Ramos (cell line): Measurements from ENCODE around the gene ANKRD6.

ENCODE experiments used
- in situ Hi-C: fragments of 300-500 bp; cut with MboI; formaldehyde crosslinking; loops from one replicate; pipeline ENCODE4 v1.14.3; 2022; ENCODE audit warnings: low sequenced_read_pairs; ENCODE audit not compliant: unreplicated experiment

The ANKRD6 gene

GRCh38 chr6:89412071-89413005, 20.6 kb upstream of the ANKRD6 start, which contains the start of gene RRAGD:
RRAGD (minus strand) TSS chr6:89412273; CDS start chr6:89411993, 280 bp downstream.
- in situ Hi-C loops, result no loop called here

DNA sequence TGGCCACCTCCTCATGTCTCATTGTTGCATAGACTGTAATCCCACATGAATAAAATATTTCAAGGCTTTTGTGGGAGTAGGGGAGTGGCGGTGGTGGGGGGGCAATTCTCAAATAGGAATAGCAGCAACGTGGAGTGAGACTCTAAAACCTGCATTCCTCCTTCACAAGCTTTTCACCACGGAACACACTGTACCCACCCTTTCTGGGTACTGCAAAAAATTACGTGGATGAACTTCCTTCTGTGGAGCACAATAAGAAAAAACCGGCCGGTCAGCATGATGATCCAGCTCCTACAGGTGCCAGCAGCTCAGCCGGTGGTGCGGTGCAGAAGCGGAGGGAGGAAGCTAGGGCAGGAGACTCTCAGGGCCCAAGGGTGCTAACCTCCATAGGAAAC, 19.9 kb upstream of the ANKRD6 start:
- in situ Hi-C loops, result no loop called here

DNA sequence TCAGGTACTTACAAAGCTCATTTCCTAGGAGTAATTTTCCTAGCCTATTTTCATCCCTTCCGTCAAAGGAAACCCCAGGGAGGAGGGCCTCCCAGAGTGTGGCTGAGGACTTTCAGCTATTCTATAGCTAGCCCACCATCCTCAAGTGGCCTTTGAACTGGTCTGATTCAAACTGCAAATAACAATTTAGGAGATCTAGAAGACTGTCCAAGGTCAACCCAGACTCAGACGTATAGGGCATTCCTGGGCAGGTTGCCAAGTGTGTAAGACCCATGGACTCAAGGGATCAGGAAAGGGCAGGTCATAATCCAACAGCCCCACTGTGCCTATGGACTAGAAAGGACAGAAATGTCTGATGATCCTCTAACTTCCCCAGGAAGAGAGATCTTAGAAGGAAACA, 18.7 kb upstream of the ANKRD6 start:
- in situ Hi-C loops, result no loop called here

DNA sequence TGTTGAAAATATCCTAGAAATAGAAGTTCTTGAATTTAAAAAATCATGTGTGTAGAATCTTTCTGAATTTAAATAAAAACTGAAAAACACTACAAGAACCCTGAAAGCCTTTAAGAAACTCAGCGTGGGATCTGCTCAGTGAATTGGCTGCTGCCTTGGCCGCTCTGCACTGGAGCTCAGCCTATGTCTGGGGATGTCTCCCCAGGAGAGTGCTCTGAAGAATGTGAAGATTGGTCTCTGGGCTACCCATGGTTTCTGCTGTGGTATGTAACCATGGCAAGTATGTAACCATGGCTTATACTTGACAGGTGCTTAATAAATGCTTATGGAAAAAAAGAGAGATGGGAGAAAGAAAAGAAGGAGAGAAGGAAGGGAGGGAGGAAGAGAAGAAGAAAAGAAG, 17.8 kb upstream of the ANKRD6 start:
- in situ Hi-C loops, result no loop called here

DNA sequence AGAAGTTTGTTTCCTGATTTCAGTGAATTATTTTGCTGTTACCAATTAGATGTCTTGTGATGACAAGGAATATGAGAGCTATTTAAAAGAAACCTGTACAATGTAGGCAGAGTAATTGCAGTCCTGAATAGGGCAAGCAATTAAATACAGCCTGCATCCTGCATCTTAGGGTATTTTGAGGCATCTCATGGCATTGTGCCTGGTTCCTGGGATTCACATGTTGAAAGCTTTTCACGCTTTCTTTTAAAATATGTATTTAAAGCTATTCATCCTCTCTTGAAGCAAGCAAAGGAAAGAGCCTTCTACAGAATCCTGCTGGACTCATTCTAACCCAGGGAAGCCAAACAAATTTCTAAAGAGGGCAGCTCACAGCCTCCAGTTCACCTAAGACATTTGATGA, 16.2 kb upstream of the ANKRD6 start:
- in situ Hi-C loops, result no loop called here

DNA sequence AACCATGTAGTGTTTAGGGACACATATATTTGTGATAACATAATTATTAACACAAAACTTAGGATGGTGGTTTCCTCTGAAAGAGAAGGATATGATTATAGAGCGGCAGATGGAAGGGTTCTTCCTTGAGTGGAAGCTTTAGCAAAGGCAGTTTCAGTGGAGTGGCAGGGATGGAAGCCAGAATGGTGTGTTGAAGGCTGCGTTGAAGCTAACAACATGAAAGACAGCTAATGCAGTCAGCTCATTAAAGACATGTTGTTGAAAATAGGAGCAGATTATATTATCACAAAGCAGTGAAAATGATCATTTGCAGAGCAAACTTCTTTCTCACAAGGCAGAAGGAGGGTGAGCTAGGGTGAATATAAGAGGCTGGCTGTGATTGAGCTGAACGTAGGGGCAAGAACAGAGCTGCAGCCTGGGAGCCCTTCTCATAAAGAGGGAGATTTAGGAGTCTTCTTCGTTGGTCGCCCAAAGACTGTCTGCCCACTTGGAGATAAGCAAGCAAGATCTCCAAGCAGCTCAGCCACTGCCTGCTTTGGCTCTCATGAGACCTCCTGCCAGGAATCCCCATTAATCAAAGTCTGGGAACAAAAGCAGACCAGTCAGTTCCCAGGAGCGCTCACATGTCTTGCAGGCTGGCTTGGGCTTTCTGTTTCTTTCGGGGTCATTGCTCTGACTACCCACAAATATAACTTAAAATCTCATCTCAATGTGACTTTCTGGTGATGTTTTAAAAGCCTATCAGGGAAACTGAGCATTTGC, 2.6 kb upstream of the ANKRD6 start:
- in situ Hi-C loops, result loop anchor here (25.0 kb wide), 1 partner anchor 182 kb away; no protein-coding TSS in a partner anchor

- in situ Hi-C loops, result loop anchor here (25.0 kb wide), 1 partner anchor 179 kb away; no protein-coding TSS in a partner anchor
These were observed 549 bp downstream of the ANKRD6 start for GRCh38 chr6:89433252-89434149.

DNA sequence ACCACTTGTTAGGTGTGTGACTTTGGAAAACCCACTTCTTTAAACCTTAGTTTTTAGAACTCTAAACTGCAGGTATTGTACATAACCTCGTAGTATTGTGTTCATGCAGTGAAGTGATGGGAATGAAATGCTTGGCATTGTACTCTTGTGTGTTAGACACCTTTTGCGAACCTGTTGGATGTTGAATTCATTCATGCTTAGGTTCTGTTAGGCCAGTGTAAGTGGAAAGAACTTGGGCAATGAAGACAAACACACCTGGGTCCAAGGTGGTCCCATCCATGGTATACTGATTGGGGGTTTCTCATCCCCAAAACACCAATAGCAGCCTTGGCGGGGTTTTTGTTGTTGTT, 1.2 kb downstream of the ANKRD6 start:
- in situ Hi-C loops, result loop anchor here (25.0 kb wide), 1 partner anchor 178 kb away; no protein-coding TSS in a partner anchor

DNA sequence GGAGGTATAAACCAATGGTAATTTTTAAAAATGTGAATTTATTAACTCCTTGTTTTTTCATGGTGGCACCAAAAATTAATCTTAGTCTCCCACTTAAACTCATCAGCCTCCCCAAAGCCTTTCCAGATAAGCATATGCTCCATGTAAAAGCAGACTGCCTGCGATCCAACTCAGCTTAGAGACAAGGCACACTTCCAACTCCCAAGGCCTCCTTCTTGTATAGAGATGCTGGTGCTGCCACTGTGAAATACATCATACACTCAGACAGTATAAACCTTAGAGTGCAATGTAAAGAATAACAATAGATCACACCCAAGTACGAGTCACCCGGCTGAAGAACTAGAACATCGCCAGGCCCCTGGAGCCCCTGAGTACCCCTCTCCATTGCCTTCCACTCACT, 2.0 kb downstream of the ANKRD6 start:
- in situ Hi-C loops, result loop anchor here (25.0 kb wide), 1 partner anchor 177 kb away; no protein-coding TSS in a partner anchor

GRCh38 chr6:89436226-89436625, 3.3 kb downstream of the ANKRD6 start:
- in situ Hi-C loops, result loop anchor here (25.0 kb wide), 1 partner anchor 176 kb away; no protein-coding TSS in a partner anchor

DNA sequence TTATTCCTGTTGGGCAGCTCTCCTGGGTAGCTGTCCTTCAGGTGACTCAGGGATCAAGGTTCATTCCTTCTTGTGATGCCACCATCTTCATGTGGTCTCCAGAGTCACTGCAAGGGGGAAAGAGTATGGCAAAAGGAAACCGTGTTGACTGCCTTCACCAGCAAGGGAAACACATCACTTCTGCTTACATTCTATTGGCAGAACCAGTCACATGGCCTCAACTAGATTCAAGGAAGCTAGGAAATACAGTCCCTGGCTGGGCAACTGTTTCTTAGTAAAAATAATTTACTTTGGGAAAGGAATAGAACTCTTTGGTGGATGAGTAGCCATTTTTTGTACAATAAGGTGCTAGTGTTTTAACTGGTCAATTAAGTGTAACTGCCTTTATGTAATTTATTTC, 5.3 kb downstream of the ANKRD6 start:
- in situ Hi-C loops, result loop anchor here (25.0 kb wide), 1 partner anchor 174 kb away; no protein-coding TSS in a partner anchor

DNA sequence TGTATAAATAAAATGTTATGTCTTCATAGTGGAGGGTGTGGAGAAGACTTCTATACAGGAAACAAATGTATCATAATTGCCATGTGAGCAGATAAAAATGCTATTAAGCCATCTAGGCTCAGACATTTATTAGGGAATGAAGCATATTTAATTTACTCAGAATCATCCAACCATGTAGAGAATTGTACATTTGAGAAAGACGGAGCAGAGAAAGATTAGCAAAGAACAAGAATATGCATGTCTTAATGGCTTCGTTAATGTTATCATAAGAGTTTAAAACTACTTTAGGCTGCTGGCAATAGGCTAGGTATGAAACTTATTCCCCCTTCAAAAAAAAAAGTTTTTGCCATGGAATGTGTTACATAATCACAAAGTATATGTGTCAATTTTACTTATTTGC, 6.1 kb downstream of the ANKRD6 start:
- in situ Hi-C loops, result loop anchor here (25.0 kb wide), 1 partner anchor 173 kb away; no protein-coding TSS in a partner anchor

DNA sequence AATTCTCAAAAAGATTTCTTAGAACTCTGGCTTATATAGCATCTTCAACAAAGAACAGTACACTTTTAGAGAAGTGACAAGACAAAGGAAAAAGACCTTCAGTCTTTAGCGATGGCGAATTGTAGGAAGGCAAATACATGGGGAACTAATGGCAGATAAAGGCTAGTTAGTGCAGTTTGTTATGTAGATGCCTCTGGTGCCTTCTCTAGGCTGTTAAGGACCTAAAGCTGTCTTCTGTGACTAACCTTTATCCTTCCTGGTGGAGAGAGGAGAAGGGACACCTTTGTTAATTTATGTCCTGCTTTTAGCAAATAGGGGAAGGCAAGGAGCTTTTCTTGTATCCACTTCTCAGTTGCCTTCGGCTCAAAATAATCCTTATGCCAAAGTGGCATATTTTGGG, 7.2 kb downstream of the ANKRD6 start:
- in situ Hi-C loops, result loop anchor here (25.0 kb wide), 1 partner anchor 172 kb away; no protein-coding TSS in a partner anchor

DNA sequence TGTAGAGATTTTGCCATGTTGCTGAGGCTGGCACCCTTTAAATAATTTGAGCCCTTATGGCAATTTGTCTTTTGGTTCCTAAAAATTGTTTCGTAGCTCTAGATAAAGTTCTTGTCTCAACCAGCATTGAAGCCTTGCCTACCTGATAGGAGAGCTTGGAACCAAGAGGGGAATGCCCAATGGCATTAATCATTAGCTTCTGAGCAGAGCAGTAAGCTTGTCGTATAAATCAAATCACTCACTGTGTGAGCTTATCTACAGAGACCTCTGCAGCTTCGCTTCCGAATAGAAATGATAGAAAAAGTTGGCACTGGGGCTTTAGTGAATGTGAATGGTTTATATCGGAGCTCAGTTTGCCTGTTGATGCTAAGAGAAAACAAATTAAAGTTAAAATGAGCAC, 10.7 kb downstream of the ANKRD6 start:
- in situ Hi-C loops, result loop anchor here (25.0 kb wide), 1 partner anchor 169 kb away; no protein-coding TSS in a partner anchor

GRCh38 chr6:89449193-89449592, 16.2 kb downstream of the ANKRD6 start:
- in situ Hi-C loops, result loop anchor here (25.0 kb wide), 1 partner anchor 163 kb away; no protein-coding TSS in a partner anchor

DNA sequence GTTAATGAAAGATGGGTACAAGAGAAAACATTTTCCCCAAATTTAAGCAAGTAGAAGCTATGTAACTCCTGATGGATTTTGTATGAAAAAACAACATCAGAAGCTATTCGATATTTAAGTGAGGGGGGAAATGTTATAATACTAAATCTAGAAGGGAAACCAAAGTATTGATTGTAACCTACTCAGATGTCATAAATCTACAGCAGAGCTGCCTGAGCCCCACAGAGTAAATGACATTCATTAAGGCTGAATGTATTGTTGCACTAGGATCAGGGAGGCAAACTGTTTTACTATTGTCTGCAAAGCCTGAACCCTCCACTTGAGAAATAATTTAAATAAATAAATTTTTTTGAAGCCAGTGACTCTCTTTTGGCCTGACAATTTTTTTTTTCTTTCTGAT, 19.3 kb downstream of the ANKRD6 start:
- in situ Hi-C loops, result no loop called here

DNA sequence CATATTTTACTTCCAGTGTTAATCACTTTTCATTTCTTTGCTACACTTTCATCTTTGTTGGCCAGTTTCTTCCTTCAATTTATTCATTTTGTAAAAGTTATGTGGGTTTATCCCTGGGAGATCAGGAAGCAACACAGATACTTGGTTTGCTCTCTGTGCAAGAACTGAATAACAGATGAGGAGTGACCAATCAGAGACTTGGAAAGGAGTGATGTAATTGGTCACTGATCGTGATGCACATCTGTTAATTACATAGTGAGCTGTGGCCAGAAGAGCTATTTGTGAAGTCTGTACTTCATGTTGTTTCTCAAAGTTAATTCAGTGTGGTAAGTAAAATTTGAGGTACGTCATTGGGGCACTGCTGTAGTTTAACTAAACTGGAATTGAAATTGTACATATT, 21.3 kb downstream of the ANKRD6 start:
- in situ Hi-C loops, result no loop called here

- in situ Hi-C loops, result no loop called here
These were observed 25.8 kb downstream of the ANKRD6 start for GRCh38 chr6:89458704-89459103.

DNA sequence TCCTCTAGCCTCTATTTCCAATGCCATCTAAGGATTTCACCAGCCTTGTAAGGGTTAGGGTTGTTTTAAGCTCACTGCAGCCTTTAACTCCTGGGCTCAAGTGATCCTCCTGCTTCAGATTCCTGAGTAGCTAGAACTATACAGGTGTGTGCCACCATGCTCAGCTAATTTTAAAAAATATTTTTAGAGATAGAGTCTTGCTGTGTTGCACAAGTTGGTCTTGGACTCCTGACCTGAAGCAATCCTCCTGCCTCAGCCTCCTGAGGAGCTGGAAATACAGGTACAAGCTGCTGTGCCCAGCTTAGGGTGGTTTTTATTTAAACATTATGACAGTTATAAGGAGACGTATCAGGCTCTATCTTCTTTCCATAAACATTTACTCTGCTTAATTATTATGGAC, 26.5 kb downstream of the ANKRD6 start:
- in situ Hi-C loops, result no loop called here

DNA sequence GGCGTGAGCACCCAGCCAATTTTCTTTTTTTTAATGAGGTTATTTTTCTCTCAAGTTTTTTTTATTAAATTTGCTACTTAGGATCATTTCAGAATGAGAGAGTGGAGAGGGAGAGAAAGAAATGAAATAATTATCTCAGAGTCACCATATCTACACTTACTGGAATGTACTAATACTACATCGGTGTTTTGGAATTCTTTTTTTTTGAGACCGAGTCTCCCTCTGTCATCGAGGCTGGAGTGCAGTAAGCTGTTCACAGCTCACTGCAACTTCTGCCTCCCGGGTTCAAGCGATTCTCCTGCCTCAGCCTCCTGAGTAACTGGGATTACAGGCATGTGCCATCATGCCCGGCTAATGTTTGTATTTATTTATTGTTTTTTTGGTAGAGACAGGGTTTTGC, 27.8 kb downstream of the ANKRD6 start:
- in situ Hi-C loops, result no loop called here
